A549 (cell line): Measurements from ENCODE around the gene ST6GAL1.

ENCODE experiments used
- BHLHE40 ChIP-seq: IDR thresholded peaks from 2 replicates; pipeline ENCODE4 v1.6.1; 2012; ENCODE audit warnings: low read depth, low read length, inconsistent platforms
- CTCF ChIP-seq: fragments of >200 bp; sonication (Bioruptor Twin); formaldehyde crosslinking; IDR thresholded peaks from 3 replicates; pipeline ENCODE4 v1.5.1; 2016
- ELK1 ChIP-seq: fragments of 150-350 bp; IDR thresholded peaks from 2 replicates; pipeline ENCODE4 v1.6.1; 2014; ENCODE audit warnings: low read depth, mild to moderate bottlenecking, low read length
- EP300 ChIP-seq, 2 experiments: fragments of >200 bp; sonication (Bioruptor Twin); formaldehyde crosslinking; IDR thresholded peaks; 2 replicates in 1 of 2; 3 replicates in 1 of 2; pipeline ENCODE4 v1.6.1; 2016 to 2017
- HOXB5 ChIP-seq: fragments of 250-450 bp; sonication (Bioruptor Pico); IDR thresholded peaks from 2 replicates; pipeline ENCODE4 v1.5.0; 2020; ENCODE audit warnings: mild to moderate bottlenecking, moderate library complexity
- MAX ChIP-seq: IDR thresholded peaks from 2 replicates; pipeline ENCODE4 v1.6.1; 2012
- MYC ChIP-seq: IDR thresholded peaks from 2 replicates; pipeline ENCODE4 v1.6.1; 2012; ENCODE audit warnings: mild to moderate bottlenecking, inconsistent platforms, low read length, improper control_type of control experiment, borderline replicate concordance
- POLR2A ChIP-seq: IDR thresholded peaks from 2 replicates; pipeline ENCODE4 v1.6.1; 2012; ENCODE audit warnings: mild to moderate bottlenecking, low read length
- SMC3 ChIP-seq: fragments of >200 bp; sonication (Bioruptor Twin); formaldehyde crosslinking; IDR thresholded peaks from 3 replicates; pipeline ENCODE4 v1.6.1; 2018; ENCODE audit warnings: inconsistent platforms
- TFCP2L1 ChIP-seq: fragments of 250-450 bp; sonication (Bioruptor Pico); IDR thresholded peaks from 2 replicates; pipeline ENCODE4 v1.5.0; 2021; ENCODE audit warnings: mild to moderate bottlenecking

- TF ChIP-seq MAX (no peak), CTCF (no peak), EP300 (IDR thresholded peaks at IDR 0.05) (no peak), MYC (no peak), BHLHE40 (no peak), POLR2A (no peak), HOXB5 (CRISPR knock-in tag) (no peak), TFCP2L1 (CRISPR knock-in tag) (no peak), SMC3 (no peak), ELK1 (no peak)
These were observed 82.9 kb downstream of the ST6GAL1 start for GRCh38 chr3:187013159-187013716.
